ENCODE measurements around the gene ZBTB40.

- no peak for TF ChIP-seq CTCF (IDR thresholded peaks at IDR 0.05; ENCODE audit: low read depth, low read length, missing input control)
- no peak for TF ChIP-seq SP1 (IDR thresholded peaks at IDR 0.05)
- TF ChIP-seq YY1 (IDR thresholded peaks at IDR 0.05): no peak
- no peak for TF ChIP-seq RAD21 (IDR thresholded peaks at IDR 0.05)
- no peak for TF ChIP-seq ZBTB33 (IDR thresholded peaks at IDR 0.05)
These were observed 37.6 kb downstream of the ZBTB40 start for GRCh38 chr1:22489278-22489677.
